ENCODE results near the gene THSD4.
"Not testable (repeated sequence)": the region's sequence is repeated elsewhere in the genome, so short reads cannot be mapped to it uniquely, and the experiment has no call there.

THSD4 gene

DNA sequence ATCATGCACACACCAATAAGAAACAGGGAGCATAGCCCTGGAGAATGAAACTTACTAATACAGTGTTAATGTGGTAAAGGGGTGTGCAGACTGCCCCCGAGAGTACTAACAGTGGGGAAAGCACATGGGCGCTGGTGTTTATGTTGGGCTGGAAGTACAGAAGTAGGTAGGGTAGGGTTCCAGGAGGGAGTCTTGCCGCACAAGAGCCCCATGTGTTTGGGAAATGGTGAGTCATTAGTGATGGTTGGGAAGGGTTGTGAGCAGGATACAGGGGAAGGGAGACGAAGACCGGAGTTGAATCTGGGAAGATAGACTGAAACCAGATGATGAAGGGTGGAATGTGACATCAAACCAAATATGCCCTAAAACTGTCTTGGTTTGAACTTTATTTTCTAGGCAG is 117.1 kb downstream of the THSD4 start:
- DNase-seq, result no peak

GRCh38 chr15:71237456-71238188 is 122.4 kb downstream of the THSD4 start:
- peak; percentile 93 for DNase-seq

DNA sequence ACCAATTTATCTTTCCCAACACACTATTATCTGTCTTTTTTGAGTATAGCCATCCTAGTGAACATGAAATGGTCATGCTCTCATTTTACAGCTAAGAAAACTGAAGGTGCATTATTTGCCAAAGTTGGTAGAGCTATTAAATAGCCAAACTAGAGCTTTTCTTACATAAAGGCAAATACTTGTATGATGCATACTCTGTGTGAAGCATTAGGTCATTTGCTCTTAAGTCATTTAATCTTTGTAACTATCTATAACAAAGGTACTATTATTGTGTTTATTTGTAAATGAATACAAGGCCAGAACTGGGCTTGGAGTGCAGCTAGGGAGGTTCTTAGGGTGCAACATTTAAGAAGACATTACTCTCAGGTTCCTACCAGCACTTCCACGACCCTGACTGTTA is 123.7 kb downstream of the THSD4 start:
- no peak for DNase-seq

GRCh38 chr15:71239592-71240364 is 124.5 kb downstream of the THSD4 start:
- no peak for DNase-seq

DNA sequence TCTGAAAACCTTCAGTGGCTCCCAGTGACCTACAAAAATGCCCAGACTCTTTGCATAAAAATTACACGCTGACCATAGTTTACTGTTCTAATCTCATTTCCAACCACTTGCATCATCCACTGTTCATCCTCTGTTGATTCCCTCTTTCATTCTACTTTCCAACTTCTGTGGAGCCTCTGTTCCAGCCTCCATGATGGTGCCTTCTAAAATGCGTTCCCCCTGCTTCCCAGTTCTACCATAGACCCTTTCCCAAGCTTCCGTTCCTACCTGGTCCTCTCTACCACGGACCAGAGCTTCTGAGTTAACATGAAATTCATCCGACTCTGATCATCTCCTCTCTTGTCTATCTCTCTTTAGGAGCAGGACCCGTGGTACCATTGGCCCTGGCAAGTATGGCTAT is 127.0 kb downstream of the THSD4 start:
- DNase-seq, result no peak

GRCh38 chr15:71244250-71244649 is 129.0 kb downstream of the THSD4 start:
- no peak for DNase-seq

GRCh38 chr15:71245588-71245987 is 130.3 kb downstream of the THSD4 start:
- no peak for DNase-seq

GRCh38 chr15:71248386-71248785 is 133.1 kb downstream of the THSD4 start:
- DNase-seq, result no peak

DNA sequence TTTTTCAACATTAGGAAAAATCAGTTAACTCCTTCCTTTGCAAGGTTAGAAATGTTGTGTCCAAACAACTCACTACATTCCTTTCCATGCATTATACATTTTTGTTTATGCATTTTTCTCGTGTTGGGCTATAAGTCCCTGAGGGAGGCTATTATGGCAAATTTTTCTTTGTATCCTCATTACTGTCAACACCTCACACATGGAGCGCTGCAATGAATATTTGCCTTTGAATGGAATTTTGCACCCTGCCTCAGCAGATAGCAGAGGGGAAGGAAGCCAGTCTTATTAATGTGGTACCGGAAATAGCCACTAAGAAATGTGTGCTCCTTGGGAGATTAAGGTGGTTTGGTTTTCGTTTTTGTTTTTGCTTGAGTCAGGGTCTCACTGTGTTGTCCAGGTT is 134.7 kb downstream of the THSD4 start:
- DNase-seq, result no peak

DNA sequence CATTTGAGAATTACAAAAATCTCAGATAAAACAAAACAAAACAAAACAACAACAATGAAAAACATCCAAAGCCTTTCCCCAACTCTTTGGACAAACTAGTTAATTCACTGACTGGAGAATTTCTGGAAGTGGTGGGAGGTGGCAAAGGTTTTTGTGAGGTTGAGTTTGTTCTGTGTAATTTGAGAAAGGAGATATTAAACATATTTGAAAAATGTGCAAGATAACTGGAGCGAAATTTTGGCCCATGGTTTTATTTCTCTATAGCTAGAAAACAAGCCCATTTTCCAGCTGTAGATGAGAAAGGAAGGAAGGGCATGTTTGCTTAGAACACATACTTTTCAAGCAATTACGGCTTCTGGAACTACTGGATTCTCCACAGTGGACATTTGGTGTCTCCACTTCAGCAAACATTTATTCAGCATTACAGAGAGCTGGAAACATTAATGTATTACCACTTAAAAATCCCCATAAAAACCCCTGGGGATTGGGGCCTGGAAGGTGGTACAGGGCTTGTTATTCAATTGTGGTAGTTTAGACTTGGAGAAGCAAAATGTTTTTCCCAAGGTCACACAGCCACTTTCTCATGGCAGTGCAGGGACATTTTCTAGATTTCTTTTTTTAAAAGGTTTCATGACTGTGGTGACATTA is 135.8 kb downstream of the THSD4 start:
- no peak for DNase-seq

- DNase-seq, result peak; percentile 45
These were observed 136.3 kb downstream of the THSD4 start for GRCh38 chr15:71251584-71252043.

DNA sequence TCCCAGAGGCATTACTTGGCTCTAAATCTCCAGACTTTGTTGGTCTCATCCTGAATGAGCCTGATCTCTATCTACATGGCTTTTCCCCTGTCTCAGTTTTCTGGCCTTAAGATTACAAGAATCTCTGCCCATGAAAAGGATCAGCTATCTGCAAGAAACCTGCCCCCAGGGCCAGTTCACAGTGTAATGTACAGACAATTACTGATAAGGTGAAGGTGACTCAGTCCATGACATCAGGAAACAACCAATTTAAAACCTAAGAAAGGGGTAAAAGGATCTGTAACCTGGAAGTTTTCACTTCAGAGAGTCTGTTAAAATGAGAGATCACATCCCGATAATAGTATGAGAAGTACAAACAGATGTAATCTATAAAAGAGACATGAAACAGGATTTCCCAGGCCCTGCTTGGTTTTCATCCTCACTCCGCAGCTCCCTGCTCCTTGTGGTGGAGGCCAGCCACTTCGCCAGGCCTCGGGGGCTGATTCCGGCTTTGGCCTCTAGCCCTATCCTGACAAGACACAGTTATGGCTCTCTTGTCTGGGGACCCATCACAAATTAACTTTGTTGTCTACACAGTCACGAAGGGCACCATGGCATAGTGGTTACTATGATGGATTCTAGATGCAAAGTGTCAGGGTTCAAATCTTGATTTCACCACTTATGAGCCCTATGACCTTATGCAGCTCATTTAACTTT is 136.9 kb downstream of the THSD4 start:
- peak; percentile 72 for DNase-seq

- no peak for DNase-seq
These were observed 137.4 kb downstream of the THSD4 start for GRCh38 chr15:71252740-71253047.

DNA sequence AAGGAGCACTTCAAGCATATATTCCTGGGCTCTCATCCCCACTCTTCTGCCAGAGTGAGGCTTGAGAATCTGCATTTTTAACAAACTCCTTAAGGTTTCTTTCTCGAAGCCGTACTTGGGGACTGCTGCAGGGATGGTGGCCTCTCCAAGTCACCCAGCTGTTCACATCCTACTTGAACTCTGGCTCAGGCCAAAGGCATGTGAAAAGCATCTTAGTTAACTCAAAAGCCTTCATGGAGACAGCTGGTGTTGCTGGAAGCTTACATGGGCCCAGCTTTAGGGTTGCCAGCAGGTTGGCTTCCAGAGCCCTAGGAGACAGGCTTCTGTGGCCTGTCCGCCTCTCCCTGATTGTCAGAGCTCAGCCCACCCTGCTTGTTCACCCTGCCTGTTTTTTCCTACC is 139.2 kb downstream of the THSD4 start:
- DNase-seq, result no peak

DNA sequence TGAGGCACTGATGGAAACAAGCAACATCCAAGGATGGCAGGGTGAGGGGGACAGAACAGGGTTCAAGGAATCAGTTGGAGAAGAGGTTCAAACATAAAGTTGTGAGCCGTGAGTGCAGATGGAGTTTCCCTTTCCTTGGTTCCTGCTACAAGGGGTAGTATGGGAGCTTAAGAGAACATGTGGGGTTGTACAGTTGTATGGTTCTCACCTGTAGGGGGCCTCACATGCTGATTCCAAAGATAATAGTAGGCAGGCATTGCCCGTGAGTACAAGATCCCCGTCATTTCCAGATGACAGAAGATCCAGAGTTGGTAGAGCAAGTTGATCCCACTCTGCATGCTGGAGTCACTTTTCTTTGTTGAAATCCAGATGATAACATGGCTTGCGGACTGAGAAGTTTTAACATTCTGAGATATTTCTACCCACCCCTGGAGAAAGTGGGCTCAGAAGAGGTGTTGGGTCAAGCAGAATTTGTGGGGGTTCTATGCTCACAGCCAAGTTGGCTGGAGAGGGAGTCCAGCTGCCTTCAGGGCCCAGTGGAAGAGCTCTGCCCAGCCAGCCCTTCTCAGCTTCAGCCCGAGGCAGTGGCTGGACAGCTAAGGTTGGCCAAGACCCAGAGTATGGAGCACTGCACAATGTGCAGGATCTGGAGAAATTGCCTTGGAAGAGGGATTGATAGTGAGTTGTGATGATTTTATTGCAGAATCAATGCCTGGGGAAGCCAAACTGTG is 141.8 kb downstream of the THSD4 start:
- DNase-seq, result no peak

DNA sequence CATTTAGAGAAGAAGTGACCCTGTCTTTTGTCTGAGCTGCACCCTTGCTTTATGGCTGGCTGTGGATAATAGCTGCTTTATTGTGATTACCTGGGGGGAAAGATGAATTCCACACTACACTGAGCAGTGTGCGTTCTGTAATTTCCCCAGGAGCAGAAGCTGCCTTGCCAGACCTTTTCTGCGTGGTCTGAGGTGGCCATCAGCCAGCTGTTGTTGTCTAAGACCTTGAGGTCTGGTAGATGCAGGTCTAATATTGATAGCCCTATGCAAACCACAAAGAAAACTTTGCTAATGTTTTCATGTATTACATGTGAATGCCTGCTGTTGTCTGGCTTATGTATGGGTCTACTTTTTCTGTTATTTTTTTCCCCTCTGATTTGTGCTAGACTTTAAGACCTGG is 144.6 kb downstream of the THSD4 start:
- no peak for DNase-seq

GRCh38 chr15:71261418-71261817 is 146.1 kb downstream of the THSD4 start:
- no peak for DNase-seq

GRCh38 chr15:71261909-71262308 is 146.6 kb downstream of the THSD4 start:
- no peak for DNase-seq

DNA sequence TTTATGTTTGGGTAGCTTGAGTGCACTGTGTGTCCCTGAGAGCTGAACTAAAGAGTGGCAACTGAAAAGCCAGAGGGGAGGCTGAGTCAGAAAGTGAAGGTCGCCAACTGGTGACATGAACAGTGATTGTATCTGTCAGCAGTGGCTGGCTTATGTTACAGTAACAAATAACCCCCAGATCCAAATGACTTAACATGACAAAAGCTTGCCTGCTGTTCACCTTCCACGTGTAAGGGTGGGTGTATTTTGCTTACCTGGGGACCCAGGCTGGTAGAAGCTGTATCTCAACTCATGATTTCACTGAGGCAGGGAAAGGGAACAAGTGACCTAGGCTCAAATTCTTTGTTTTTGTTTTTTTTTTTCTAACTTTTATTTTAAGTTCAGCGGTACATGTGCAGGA is 147.3 kb downstream of the THSD4 start:
- no peak for DNase-seq

DNA sequence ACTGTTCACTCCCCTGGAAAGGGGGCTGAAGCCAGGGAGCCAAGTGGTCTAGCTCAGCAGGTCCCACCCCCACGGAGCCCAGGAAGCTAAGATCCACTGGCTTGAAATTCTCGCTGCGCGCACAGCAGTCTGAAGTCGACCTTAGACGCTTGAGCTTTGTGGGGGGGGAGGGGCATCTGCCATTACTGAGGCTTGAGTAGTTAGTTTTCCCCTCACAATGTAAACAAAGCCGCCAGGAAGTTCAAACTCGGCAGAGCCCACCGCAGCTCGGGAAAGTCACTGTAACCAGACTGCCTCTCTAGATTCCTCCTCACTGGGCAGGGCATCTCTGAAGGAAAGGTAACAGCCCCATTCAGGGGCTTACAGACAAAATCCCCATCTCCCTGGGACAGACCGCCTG is 150.3 kb downstream of the THSD4 start:
- DNase-seq, result not testable (repeated sequence)

- DNase-seq, result no peak
These were observed 156.1 kb downstream of the THSD4 start for GRCh38 chr15:71271327-71271726.

GRCh38 chr15:71272932-71273331 is 157.7 kb downstream of the THSD4 start:
- peak; percentile 64 for DNase-seq

Measured in EL (cell line).